SU-DHL-6 (cell line): Measurements from ENCODE around the gene R3HDML.

Experiments
- H2AFZ ChIP-seq: fragments of 200-600 bp; sonication (generic); 2 replicates; pipeline ENCODE4 v1.6.1; 2014; ENCODE audit warnings: low read depth, mild to moderate bottlenecking, moderate library complexity, mixed read lengths, antibody characterized with exemption, low read length; ENCODE audit not compliant: severe bottlenecking
- H3F3A ChIP-seq: fragments of 200-600 bp; shearing (Covaris generic); 2 replicates; pipeline ENCODE4 v1.6.0; 2016; ENCODE audit warnings: antibody characterized with exemption, mild to moderate bottlenecking; ENCODE audit not compliant: insufficient read depth
- H3K27ac ChIP-seq: fragments of 200-600 bp; sonication (generic); 2 replicates; pipeline ENCODE4 v1.5.1; 2016; ENCODE audit warnings: low read depth, mild to moderate bottlenecking, low read length, moderate library complexity, mixed read lengths
- H3K27me3 ChIP-seq: fragments of 200-600 bp; sonication (generic), shearing (Covaris generic); 2 replicates; pipeline ENCODE4 v1.6.0; 2014; ENCODE audit warnings: mild to moderate bottlenecking, low read length
- H3K36me3 ChIP-seq: fragments of 200-600 bp; sonication (generic); 2 replicates; pipeline ENCODE4 v1.6.1; 2014; ENCODE audit warnings: mild to moderate bottlenecking, low read length, mixed read lengths
- H3K4me2 ChIP-seq: fragments of 300-600, 200-600 bp; shearing (Covaris generic), sonication (generic); 2 replicates; pipeline ENCODE4 v1.6.0; 2014; ENCODE audit warnings: low read length, low read depth, mild to moderate bottlenecking; ENCODE audit not compliant: poor library complexity, severe bottlenecking
- H3K4me3 ChIP-seq: fragments of 200-600 bp; sonication (generic); 2 replicates; pipeline ENCODE4 v1.5.1; 2014; ENCODE audit warnings: antibody characterized with exemption, low read length, mild to moderate bottlenecking, mixed read lengths; ENCODE audit not compliant: insufficient read depth, poor library complexity, severe bottlenecking
- H3K79me2 ChIP-seq: fragments of 200-600 bp; sonication (generic); 2 replicates; pipeline ENCODE4 v1.6.1; 2014; ENCODE audit warnings: mild to moderate bottlenecking, low read length, moderate library complexity; ENCODE audit not compliant: insufficient read depth
- H3K9ac ChIP-seq: fragments of 200-600 bp; sonication (generic); 2 replicates; pipeline ENCODE4 v1.7.0; 2014; ENCODE audit warnings: mild to moderate bottlenecking, low read length
- H3K9me2 ChIP-seq: fragments of 200-600 bp; sonication (generic); replicated peaks from 2 replicates; pipeline ENCODE4 v1.6.1; 2014; ENCODE audit warnings: low read length; ENCODE audit not compliant: insufficient read depth
- H3K9me3 ChIP-seq: fragments of 200-600 bp; sonication (generic); 2 replicates; pipeline ENCODE4 v1.6.1; 2014; ENCODE audit warnings: low read length, mixed read lengths; ENCODE audit not compliant: insufficient read depth
- H4K20me1 ChIP-seq: fragments of 200-600 bp; sonication (generic); 2 replicates; pipeline ENCODE4 v1.6.1; 2014; ENCODE audit warnings: low read depth, mild to moderate bottlenecking, antibody characterized with exemption, low read length, moderate library complexity, mixed read lengths
- CTCF ChIP-seq: fragments of 200-600 bp; sonication (generic); IDR thresholded peaks from one replicate; pipeline ENCODE4 v1.5.1; 2017; ENCODE audit warnings: antibody characterized with exemption, mild to moderate bottlenecking, low read length, moderate library complexity; ENCODE audit not compliant: insufficient read depth, poor library complexity, severe bottlenecking
- EZH2phosphoT487 ChIP-seq: fragments of 200-600 bp; sonication (generic), shearing (Covaris generic); conservative IDR thresholded peaks from 2 replicates; pipeline ENCODE4 v1.6.1; 2018; ENCODE audit warnings: mild to moderate bottlenecking, antibody characterized with exemption, low read length, moderate library complexity, mixed read lengths

Gene R3HDML

DNA sequence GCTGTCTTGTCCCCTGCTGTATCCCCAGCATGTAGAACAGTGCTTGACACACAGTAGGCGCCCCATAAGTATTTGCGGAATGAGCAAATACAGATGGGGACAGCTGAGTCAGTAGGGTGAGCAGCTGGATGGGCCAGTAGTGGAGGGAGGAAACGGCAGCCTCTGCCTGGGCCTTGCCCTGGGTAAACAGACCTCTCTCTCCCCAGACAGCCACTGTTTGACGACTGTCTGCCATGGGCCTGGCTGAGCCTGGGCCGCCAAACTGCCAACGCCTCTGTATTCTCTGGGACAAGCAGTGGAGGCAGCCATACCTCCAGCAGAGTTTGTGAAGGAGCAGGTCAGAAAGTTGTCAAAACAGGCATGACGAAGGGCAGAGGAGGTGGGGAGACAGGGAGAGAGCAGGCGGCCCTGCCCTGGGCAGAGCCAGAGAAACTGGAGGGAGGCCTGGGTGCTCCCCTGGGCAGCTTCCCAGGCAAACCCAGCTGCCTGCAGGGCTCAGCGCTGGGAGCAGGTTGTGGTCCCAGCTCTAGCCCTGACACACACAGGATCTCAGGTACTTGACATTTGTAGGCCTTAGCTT, 33.9 kb downstream of the R3HDML start:
- no peak overlapping the region for H2AFZ ChIP-seq
- no peaks in the 10 kb centered on the region for H3K79me2 ChIP-seq
- no peak overlapping the region for H3K4me2 ChIP-seq
- H3K9me3 ChIP-seq, result no peaks in the 10 kb centered on the region
- H4K20me1 ChIP-seq, result no peaks in the 10 kb centered on the region
- TF ChIP-seq EZH2phosphoT487, result no peak
- no peak for TF ChIP-seq CTCF
- no peaks in the 10 kb centered on the region for H3F3A ChIP-seq
- H3K9ac ChIP-seq, result no peak overlapping the region
- no peak overlapping the region for H3K4me3 ChIP-seq
- no peaks in the 10 kb centered on the region for H3K36me3 ChIP-seq
- H3K27me3 ChIP-seq, result no peaks in the 10 kb centered on the region
- no peaks in the 10 kb centered on the region for H3K9me2 ChIP-seq
- no peak overlapping the region for H3K27ac ChIP-seq

GRCh38 chr20:44382641-44383040, 45.8 kb downstream of the R3HDML start:
- H3K27ac ChIP-seq, result no peak overlapping the region
- H3K9ac ChIP-seq, result no peak overlapping the region
- H3K4me3 ChIP-seq, result no peak overlapping the region
- H3K9me2 ChIP-seq, result no peaks in the 10 kb centered on the region
- H3K79me2 ChIP-seq, result no peaks in the 10 kb centered on the region
- TF ChIP-seq EZH2phosphoT487 (no peak), CTCF (no peak)
- no peaks in the 10 kb centered on the region for H4K20me1 ChIP-seq
- H3K27me3 ChIP-seq, result no peaks in the 10 kb centered on the region
- H3F3A ChIP-seq, result no peaks in the 10 kb centered on the region
- H2AFZ ChIP-seq, result no peak overlapping the region
- H3K4me2 ChIP-seq, result no peak overlapping the region
- no peaks in the 10 kb centered on the region for H3K9me3 ChIP-seq
- no peaks in the 10 kb centered on the region for H3K36me3 ChIP-seq

DNA sequence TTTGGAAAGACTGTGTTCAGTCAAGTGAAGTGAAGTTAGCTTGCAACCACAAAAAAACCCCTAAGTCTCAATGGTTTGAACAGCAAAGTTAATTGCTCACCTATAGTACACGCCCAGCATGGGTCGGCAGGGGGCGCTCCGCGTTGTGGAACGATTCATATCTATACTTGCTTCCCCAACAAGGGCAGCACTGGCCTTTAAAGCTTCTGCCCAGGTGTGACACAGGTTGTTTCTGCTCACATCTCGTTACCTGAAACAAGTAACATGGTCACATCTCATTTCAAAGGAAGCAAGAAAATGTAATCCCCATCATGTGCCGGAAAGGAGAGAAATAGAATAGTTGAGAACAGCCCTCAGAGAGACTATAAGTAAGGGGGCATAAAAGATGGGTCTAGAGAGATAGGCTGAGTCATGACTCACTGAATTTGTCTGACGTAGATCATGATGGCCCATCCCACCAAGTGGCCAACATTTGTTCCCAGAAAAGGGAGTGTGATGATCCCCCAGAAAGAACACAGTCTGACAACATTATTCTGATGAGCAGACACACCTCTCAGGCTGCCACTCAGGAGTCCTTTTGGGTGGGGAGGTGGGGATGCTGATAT, 47.7 kb downstream of the R3HDML start:
- no peak overlapping the region for H3K9ac ChIP-seq
- H3K9me3 ChIP-seq, result no peaks in the 10 kb centered on the region
- no peaks in the 10 kb centered on the region for H3K9me2 ChIP-seq
- H3K36me3 ChIP-seq, result no peaks in the 10 kb centered on the region
- H3K27ac ChIP-seq, result no peak overlapping the region
- no peaks in the 10 kb centered on the region for H3K79me2 ChIP-seq
- H3F3A ChIP-seq, result no peaks in the 10 kb centered on the region
- H3K27me3 ChIP-seq, result no peaks in the 10 kb centered on the region
- H3K4me2 ChIP-seq, result no peak overlapping the region
- TF ChIP-seq CTCF (peak; percentile 97), EZH2phosphoT487 (no peak)
- H4K20me1 ChIP-seq, result no peaks in the 10 kb centered on the region
- no peak overlapping the region for H2AFZ ChIP-seq
- no peak overlapping the region for H3K4me3 ChIP-seq
